Pancreas (tissue), 10 donors: ENCODE measurements around the gene STIM1. TPM values are rescaled to one million over a fixed set of nuclear protein-coding genes. Genes with fewer than 3 reads are reported as not detected.

Source experiments
- ATAC-seq, 4 donors: fragments of 200-7000 bp; cut with Tn5 transposase; one replicate each; pipeline versions ENCODE4 v1.8.0 to v1.9.1; 2020; ENCODE audit warnings: mild to moderate bottlenecking in 4 of 4, moderate library complexity in 4 of 4
- DNase-seq, 6 donors: peaks; one replicate each; pipeline ENCODE4 v3.0.0-alpha.2; 2020
- FAIRE-seq: peaks from 2 replicates; lab custom pipeline; 2012; peaks lifted over from hg19 to GRCh38; lab: Jason Lieb, UNC
- H3K27ac ChIP-seq, 4 donors: fragments of 200-600 bp; sonication (generic); 1 replicate in 3 of 4; 2 replicates in 1 of 4; pipeline versions ENCODE4 v1.5.0 to v1.8.0; 2020
- H3K27me3 ChIP-seq, 4 donors: fragments of 200-600 bp; one replicate each; pipeline ENCODE4 v1.8.0; 2021
- H3K36me3 ChIP-seq, 3 donors: fragments of 200-600 bp; sonication (generic) in 1 of 3; one replicate each; pipeline versions ENCODE4 v1.5.0 to v1.8.0; 2020 to 2021
- H3K4me1 ChIP-seq, 3 donors: fragments of 200-600 bp; one replicate each; pipeline ENCODE4 v1.8.0; 2021
- H3K4me3 ChIP-seq, 4 donors: fragments of 200-600 bp; sonication (generic) in 2 of 4; one replicate each; pipeline versions ENCODE4 v1.5.0 to v1.8.0; 2020 to 2021
- H3K9me3 ChIP-seq, 4 donors: fragments of 200-600 bp; one replicate each; pipeline ENCODE4 v1.8.0; 2021
- WGBS, 2 donors: extraction: QIAGEN DNeasy Blood & Tissue Kit; methylation state at CpG; one replicate each; pipeline ENCODE4 v1.1.7; 2013; 5-methylcytosine and 5-hydroxymethylcytosine counted together
- intact Hi-C, 3 donors: fragments of 100-400 bp; cut with DNase I; formaldehyde crosslinking; loops; one replicate each; pipeline versions ENCODE4 v1.11.1 to v1.14.2; 2022
- polyA plus RNA-seq, 2 donors: library from polyadenylated mRNA; stranded (reverse); fragments of 200-250 nt; gene quantifications; one replicate each; pipeline ENCODE4 v1.2.3, GENCODE V29; 2013
- total RNA-seq, 6 donors: library from RNA; stranded (reverse); fragmentation: NEBNext Ultra II Directional in 4 of 6; extraction: Animal tissue kit (Norgen Biotek cat#: 25700) in 4 of 6; gene quantifications; one replicate each; pipeline versions ENCODE4 v1.2.1 to v1.2.4, GENCODE V29; 2021 to 2023
- TF ChIP-seq, protein P1 (sequence below), 4 donors: fragments of 200-600 bp; sonication (generic) in 3 of 4; IDR thresholded peaks; one replicate each; pipeline versions ENCODE4 v1.5.0 to v1.8.0; 2021; ENCODE audit warnings: antibody characterized with exemption in 4 of 4
- donor health status: healthy with polysubstance abuse.
- donor health status: DM: no; HTN: no; CAD: no; lungs with moderate emphysema.
- donor health status: DM: no; HTN: no; CAD: no.
- donor health status: control.
- donor health status: control.
- donor health status: Bipolar disorder and iron deficiency.
- donor health status: DM: yes; HTN: yes; CAD: no.
- donor health status: DM: no; HTN: no; CAD: no.
- donor health status: DM: no; HTN: no; CAD: no.
- donor health status: DM: yes; HTN: yes; CAD: no.

The STIM1 gene
- total and polyA plus RNA-seq, 8 donors: 10.2 to 28.9 (median 18.8) TPM

DNA sequence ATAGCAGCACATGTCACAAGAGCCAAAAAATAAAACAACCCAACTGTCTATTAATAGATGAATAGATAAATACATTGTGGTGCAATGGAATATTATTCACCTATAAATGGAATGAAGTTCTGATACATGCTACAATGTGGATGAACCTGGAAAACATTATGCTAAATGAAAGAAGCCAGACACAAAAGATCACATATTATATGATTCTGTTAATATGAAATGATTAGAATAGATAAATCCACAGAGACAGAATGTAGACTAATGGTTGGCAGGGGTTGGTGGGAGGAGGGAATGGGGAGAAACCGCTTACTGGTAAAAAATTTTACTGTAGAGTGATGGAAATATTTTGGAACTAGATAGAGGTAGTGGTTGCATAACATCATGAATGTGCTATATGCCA is 206.2 kb downstream of the STIM1 start:
- intact Hi-C loops: no loop called here
- Histone ChIP-seq H3K36me3 (peaks cover 0 to 6% (median 0%) of the 10 kb centered on the region in 3 donors), H3K27ac (no peak overlapping the region), H3K27me3 (no peaks in the 10 kb centered on the region), H3K4me3 (no peak overlapping the region), H3K4me1 (no peaks in the 10 kb centered on the region), H3K9me3 (no peaks in the 10 kb centered on the region)
- WGBS, 2 donors: 97 to 100% methylated on average over 1 of the region's 1 CpG
- DNase-seq: no peak
- ATAC-seq: no peak
- no peak for FAIRE-seq
- TF ChIP-seq, protein P1, sequence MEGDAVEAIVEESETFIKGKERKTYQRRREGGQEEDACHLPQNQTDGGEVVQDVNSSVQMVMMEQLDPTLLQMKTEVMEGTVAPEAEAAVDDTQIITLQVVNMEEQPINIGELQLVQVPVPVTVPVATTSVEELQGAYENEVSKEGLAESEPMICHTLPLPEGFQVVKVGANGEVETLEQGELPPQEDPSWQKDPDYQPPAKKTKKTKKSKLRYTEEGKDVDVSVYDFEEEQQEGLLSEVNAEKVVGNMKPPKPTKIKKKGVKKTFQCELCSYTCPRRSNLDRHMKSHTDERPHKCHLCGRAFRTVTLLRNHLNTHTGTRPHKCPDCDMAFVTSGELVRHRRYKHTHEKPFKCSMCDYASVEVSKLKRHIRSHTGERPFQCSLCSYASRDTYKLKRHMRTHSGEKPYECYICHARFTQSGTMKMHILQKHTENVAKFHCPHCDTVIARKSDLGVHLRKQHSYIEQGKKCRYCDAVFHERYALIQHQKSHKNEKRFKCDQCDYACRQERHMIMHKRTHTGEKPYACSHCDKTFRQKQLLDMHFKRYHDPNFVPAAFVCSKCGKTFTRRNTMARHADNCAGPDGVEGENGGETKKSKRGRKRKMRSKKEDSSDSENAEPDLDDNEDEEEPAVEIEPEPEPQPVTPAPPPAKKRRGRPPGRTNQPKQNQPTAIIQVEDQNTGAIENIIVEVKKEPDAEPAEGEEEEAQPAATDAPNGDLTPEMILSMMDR (IDR thresholded peaks at IDR 0.05): no peak

DNA sequence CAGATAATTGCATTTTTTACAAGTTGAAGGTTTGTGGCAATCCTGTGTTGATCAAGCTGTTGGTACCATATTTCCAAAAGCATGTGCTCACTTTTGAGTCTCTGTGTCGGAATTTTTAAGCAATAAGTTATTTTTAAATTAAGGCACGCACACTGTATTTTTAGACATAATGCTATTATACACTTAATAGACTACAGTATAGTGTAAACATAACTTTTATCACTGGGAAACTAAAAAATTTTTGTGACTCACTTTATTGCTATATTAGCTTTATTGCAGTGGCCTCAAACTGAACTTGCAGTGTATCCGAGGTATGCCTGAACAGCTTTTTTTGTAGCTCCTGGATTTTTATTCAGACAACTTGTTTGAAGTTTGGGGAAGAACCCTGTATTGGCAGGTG is 207.9 kb downstream of the STIM1 start:
- Histone ChIP-seq H3K4me1 (no peaks in the 10 kb centered on the region), H3K36me3 (peaks cover 0 to 6% (median 0%) of the 10 kb centered on the region in 3 donors), H3K9me3 (no peaks in the 10 kb centered on the region), H3K27me3 (no peaks in the 10 kb centered on the region), H3K4me3 (no peak overlapping the region), H3K27ac (no peak overlapping the region)
- ATAC-seq: no peak
- intact Hi-C loops: no loop called here
- no peak for FAIRE-seq
- no peak for DNase-seq
- WGBS, 2 donors: 78 to 82% methylated on average over 3 of the region's 3 CpGs
- TF ChIP-seq, protein P1 (IDR thresholded peaks at IDR 0.05): no peak

DNA sequence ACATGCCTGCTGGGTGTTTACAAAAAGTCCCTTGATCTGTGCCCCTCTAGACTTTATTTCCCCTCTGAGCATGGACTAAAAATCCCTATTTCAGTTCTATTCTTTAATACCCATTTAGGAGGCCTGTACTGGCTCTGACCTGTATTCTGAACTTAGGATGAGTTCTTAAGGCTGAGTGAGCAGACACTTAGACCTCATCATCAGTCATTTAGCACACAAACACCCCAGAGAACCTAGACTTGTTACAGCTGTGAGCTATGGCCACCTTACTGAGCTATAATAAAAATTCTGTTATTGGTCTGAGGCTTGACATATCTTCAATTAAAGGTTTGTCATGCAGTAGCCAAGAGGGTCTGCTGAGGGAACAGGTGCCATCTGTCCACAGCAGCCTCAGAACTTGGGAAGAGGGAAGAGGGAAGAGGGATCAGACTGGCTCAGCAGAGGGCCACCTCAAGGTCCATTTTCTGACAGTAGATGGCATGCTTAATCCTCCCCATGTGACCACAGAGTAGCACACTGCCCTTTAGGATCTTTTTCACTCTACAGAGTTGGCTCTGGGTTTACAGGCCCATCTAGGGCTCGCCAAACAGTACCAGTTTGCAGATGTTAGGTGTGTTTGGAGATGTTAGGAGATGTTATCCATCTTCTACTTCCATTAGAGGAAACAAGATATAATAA is 209.0 kb downstream of the STIM1 start:
- 96 to 100% methylated on average over 1 of the region's 1 CpG for WGBS, 2 donors
- ATAC-seq (peak in 1 of 4 donors; percentile 29), DNase-seq (no peak), FAIRE-seq (no peak)
- H3K27ac ChIP-seq: no peak overlapping the region
- no peak overlapping the region for H3K4me3 ChIP-seq
- H3K36me3 ChIP-seq: peaks cover 0 to 6% (median 0%) of the 10 kb centered on the region in 3 donors
- no peaks in the 10 kb centered on the region for H3K27me3 ChIP-seq
- intact Hi-C loops: no loop called here
- H3K9me3 ChIP-seq: no peaks in the 10 kb centered on the region
- no peaks in the 10 kb centered on the region for H3K4me1 ChIP-seq
- TF ChIP-seq, protein P1 (IDR thresholded peaks at IDR 0.05): no peak

DNA sequence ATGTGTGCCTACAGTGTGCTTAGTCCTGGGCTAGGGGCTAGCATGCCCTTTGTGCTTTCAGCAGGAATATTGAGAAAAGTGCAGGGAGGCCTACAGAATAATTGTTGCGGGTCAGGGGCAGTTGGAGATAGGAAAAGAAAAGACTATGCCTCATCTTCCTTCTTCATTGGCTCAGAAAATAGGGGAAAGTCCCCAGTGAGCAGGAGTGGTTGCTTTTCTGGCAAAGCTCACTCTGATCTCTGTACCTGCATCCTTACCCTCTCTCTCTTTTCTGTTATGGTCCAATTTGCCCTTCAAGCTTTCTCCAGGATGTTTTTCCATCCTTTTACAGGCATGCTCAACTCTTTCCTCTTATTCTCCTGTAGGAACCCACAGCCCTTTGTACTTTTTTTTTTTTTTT is 209.6 kb downstream of the STIM1 start:
- no peak for DNase-seq
- TF ChIP-seq, protein P1 (IDR thresholded peaks at IDR 0.05): no peak
- WGBS, 2 donors: 93 to 94% methylated on average over 1 of the region's 1 CpG
- H3K4me3 ChIP-seq: no peak overlapping the region
- no peaks in the 10 kb centered on the region for H3K4me1 ChIP-seq
- H3K27me3 ChIP-seq: no peaks in the 10 kb centered on the region
- no peak for ATAC-seq
- H3K36me3 ChIP-seq: peaks cover 0 to 6% (median 0%) of the 10 kb centered on the region in 3 donors
- intact Hi-C loops: no loop called here
- H3K9me3 ChIP-seq: no peaks in the 10 kb centered on the region
- FAIRE-seq: no peak
- H3K27ac ChIP-seq: no peak overlapping the region
